ENCODE results near the gene ANKS1B. TPM values are rescaled to one million over a fixed set of nuclear protein-coding genes. Genes with fewer than 3 reads are reported as not detected.

The ANKS1B gene
- total RNA-seq, 1 donor: 0.21 TPM

GRCh38 chr12:99769396-99769980 lies 215.2 kb downstream of the ANKS1B start:
- H3K4me1 ChIP-seq (ENCODE audit: insufficient read depth, low read length): no peaks in the 10 kb centered on the region
- H3K27me3 ChIP-seq (ENCODE audit: insufficient read depth, low read length): no peaks in the 10 kb centered on the region
- H3K9me3 ChIP-seq (ENCODE audit: low read depth, low read length): no peaks in the 10 kb centered on the region
- H3K4me3 ChIP-seq (ENCODE audit: low read length): no peak overlapping the region

DNA sequence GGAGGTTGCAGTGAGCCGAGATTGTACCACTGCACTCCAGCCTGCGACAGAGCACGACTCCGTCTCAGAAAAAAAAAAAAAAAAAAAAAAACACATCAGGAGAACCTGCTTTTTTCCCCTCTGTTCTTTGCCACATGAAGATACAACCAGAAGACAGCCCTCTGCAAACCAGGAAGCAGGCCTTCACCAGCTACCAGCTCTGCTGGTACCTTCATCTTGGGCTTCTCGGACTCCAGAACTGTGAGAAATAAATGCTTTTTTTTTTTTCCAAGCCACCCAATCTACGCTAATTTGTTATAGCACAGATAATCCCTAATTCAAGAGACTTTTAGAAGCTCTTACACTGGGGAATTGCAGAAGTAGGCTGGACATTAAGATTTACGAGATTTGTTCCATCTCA lies 216.0 kb downstream of the ANKS1B start:
- no peak overlapping the region for H3K4me3 ChIP-seq (ENCODE audit: low read length)
- no peaks in the 10 kb centered on the region for H3K27me3 ChIP-seq (ENCODE audit: insufficient read depth, low read length)
- no peaks in the 10 kb centered on the region for H3K9me3 ChIP-seq (ENCODE audit: low read depth, low read length)
- no peaks in the 10 kb centered on the region for H3K4me1 ChIP-seq (ENCODE audit: insufficient read depth, low read length)

DNA sequence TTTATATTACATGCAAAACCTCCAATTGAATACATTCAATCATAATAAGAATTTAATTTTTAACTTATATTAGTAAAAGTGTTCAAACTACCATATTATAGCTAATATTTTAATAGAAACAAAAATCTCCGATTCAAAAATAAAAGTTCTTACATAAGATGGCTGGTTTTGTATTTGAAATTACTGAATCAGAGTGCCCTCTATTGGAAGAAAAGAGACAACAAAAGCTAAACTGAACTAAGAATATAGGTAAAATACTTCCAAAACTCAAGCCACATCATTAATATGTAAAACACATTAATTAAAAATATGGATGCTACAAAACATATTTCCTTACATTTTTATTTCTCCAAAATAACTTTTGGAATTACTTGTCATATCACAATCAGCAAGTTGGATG lies 216.9 kb downstream of the ANKS1B start:
- H3K4me3 ChIP-seq (ENCODE audit: low read length): no peak overlapping the region
- no peaks in the 10 kb centered on the region for H3K4me1 ChIP-seq (ENCODE audit: insufficient read depth, low read length)
- H3K9me3 ChIP-seq (ENCODE audit: low read depth, low read length): no peaks in the 10 kb centered on the region
- no peaks in the 10 kb centered on the region for H3K27me3 ChIP-seq (ENCODE audit: insufficient read depth, low read length)

GRCh38 chr12:99766408-99766807 lies 218.3 kb downstream of the ANKS1B start:
- no peak overlapping the region for H3K4me3 ChIP-seq (ENCODE audit: low read length)
- H3K27me3 ChIP-seq (ENCODE audit: insufficient read depth, low read length): no peaks in the 10 kb centered on the region
- no peaks in the 10 kb centered on the region for H3K9me3 ChIP-seq (ENCODE audit: low read depth, low read length)
- H3K4me1 ChIP-seq (ENCODE audit: insufficient read depth, low read length): no peaks in the 10 kb centered on the region

GRCh38 chr12:99765469-99766114 lies 219.1 kb downstream of the ANKS1B start:
- Histone ChIP-seq H3K4me1 (ENCODE audit: insufficient read depth, low read length) (no peaks in the 10 kb centered on the region), H3K4me3 (ENCODE audit: low read length) (no peak overlapping the region), H3K9me3 (ENCODE audit: low read depth, low read length) (no peaks in the 10 kb centered on the region), H3K27me3 (ENCODE audit: insufficient read depth, low read length) (no peaks in the 10 kb centered on the region)

GRCh38 chr12:99759444-99759843 lies 225.3 kb downstream of the ANKS1B start:
- Histone ChIP-seq H3K4me3 (ENCODE audit: low read length) (no peak overlapping the region), H3K27me3 (ENCODE audit: insufficient read depth, low read length) (no peaks in the 10 kb centered on the region), H3K9me3 (ENCODE audit: low read depth, low read length) (no peaks in the 10 kb centered on the region), H3K4me1 (ENCODE audit: insufficient read depth, low read length) (no peaks in the 10 kb centered on the region)

DNA sequence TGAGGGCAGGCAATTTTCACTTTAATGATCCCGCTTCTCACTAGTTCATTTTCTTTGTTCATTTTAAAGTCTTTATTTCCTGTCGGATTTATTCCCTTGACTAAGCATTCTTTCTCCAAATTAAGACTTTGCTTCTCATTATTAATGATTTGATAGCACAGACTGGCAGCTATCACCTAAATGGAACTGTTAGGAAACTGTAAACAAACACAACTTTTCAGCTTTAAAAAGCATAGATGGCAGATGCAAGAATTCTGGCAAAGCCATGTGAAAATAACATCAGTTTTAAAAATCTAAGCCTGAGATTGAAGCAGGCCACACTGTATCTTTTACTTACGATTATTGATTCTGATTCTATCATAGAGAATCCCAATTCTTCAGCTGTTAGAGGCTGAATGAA lies 225.7 kb downstream of the ANKS1B start:
- Histone ChIP-seq H3K9me3 (ENCODE audit: low read depth, low read length) (no peaks in the 10 kb centered on the region), H3K4me3 (ENCODE audit: low read length) (no peak overlapping the region), H3K4me1 (ENCODE audit: insufficient read depth, low read length) (no peaks in the 10 kb centered on the region), H3K27me3 (ENCODE audit: insufficient read depth, low read length) (no peaks in the 10 kb centered on the region)

GRCh38 chr12:99752740-99753139 lies 232.0 kb downstream of the ANKS1B start:
- Histone ChIP-seq H3K9me3 (ENCODE audit: low read depth, low read length) (no peaks in the 10 kb centered on the region), H3K27me3 (ENCODE audit: insufficient read depth, low read length) (no peaks in the 10 kb centered on the region), H3K4me1 (ENCODE audit: insufficient read depth, low read length) (no peaks in the 10 kb centered on the region), H3K4me3 (ENCODE audit: low read length) (no peak overlapping the region)

- no peaks in the 10 kb centered on the region for H3K9me3 ChIP-seq (ENCODE audit: low read depth, low read length)
- H3K4me3 ChIP-seq (ENCODE audit: low read length): no peak overlapping the region
- no peaks in the 10 kb centered on the region for H3K4me1 ChIP-seq (ENCODE audit: insufficient read depth, low read length)
- H3K27me3 ChIP-seq (ENCODE audit: insufficient read depth, low read length): no peaks in the 10 kb centered on the region
Measured at GRCh38 chr12:99746538-99746937, 238.2 kb downstream of the ANKS1B start.

DNA sequence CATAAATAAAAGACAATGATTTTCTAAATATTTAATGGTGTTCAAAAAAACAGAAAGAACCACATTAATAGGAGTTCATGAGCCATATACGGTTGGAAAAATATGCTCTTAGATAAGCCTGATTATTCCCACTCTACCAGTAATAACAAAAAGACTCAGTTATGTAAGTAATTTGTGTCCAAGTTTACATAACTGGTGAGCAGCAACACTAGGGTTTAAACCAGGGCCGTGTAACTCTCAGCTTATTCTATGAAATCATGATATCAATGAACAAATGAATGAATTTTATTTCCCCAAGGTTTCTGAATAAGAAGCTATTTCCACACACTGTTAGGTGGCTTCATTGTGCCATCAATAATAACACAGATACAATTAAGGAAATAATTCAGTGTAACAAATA lies 238.8 kb downstream of the ANKS1B start:
- H3K9me3 ChIP-seq (ENCODE audit: low read depth, low read length): no peaks in the 10 kb centered on the region
- no peak overlapping the region for H3K4me3 ChIP-seq (ENCODE audit: low read length)
- no peaks in the 10 kb centered on the region for H3K27me3 ChIP-seq (ENCODE audit: insufficient read depth, low read length)
- no peaks in the 10 kb centered on the region for H3K4me1 ChIP-seq (ENCODE audit: insufficient read depth, low read length)

GRCh38 chr12:99745121-99745520 lies 239.6 kb downstream of the ANKS1B start:
- Histone ChIP-seq H3K9me3 (ENCODE audit: low read depth, low read length) (no peaks in the 10 kb centered on the region), H3K4me1 (ENCODE audit: insufficient read depth, low read length) (no peaks in the 10 kb centered on the region), H3K4me3 (ENCODE audit: low read length) (no peak overlapping the region), H3K27me3 (ENCODE audit: insufficient read depth, low read length) (no peaks in the 10 kb centered on the region)

GRCh38 chr12:99736760-99737269 lies 247.9 kb downstream of the ANKS1B start:
- Histone ChIP-seq H3K9me3 (ENCODE audit: low read depth, low read length) (no peaks in the 10 kb centered on the region), H3K4me1 (ENCODE audit: insufficient read depth, low read length) (no peaks in the 10 kb centered on the region), H3K27me3 (ENCODE audit: insufficient read depth, low read length) (no peaks in the 10 kb centered on the region), H3K4me3 (ENCODE audit: low read length) (no peak overlapping the region)

DNA sequence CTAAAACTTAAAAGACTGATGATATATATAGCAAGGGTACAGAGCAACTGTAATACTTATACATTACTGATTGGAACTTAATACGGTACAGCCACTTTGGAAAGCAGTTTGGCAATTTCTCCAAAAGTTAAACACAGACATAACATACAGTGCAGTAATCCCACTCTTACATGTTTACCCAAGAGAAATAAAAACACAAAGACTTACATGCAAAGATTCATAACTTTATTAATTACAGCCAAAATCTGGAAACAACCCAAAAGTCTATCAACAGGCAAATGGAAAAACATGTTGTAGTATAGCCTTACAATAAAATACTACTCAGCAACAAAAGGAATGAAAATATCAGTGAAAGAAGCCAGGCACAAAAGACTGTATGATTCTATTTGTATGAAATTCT lies 252.6 kb downstream of the ANKS1B start:
- Histone ChIP-seq H3K4me1 (ENCODE audit: insufficient read depth, low read length) (no peaks in the 10 kb centered on the region), H3K9me3 (ENCODE audit: low read depth, low read length) (no peaks in the 10 kb centered on the region), H3K27me3 (ENCODE audit: insufficient read depth, low read length) (no peaks in the 10 kb centered on the region), H3K4me3 (ENCODE audit: low read length) (no peak overlapping the region)

DNA sequence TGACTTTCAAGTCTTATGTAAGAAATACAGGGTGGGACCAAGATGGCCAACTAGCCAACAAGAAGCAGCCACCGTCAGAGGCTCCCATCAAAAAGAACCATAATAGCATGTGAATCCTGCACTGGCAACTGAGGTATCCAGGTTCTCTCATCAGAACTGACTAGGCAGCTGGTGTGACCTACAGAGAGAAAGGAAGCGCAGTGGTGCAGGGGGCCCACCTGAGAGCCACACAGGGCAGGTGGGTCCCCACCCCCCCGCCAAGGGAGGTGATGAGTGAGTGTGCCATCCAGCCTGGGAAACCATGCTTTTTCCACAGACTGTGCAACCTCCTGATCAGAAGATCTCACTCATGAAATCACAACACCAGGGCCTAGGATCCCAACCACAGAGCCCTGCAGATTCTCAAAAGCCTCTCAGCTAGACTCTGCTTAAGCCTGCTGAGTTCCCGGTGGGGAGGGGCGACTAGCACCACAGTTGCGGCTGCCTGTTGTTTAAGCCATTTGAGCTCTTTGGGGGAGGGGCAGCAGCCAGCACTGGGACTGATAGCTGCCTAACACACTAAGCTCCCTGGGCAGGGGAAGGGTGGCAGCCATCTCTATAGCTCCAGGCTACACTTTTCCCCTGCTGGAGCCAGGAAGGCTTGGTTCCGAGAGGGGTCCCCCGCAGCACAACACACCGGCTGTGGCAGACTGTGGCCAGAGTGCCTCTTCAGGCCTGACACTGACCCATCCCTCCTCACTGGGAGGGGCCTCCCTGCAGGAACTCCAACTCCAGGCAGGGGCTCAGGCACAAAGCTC lies 261.8 kb downstream of the ANKS1B start:
- Histone ChIP-seq H3K27me3 (ENCODE audit: insufficient read depth, low read length) (no peaks in the 10 kb centered on the region), H3K4me1 (ENCODE audit: insufficient read depth, low read length) (no peaks in the 10 kb centered on the region), H3K9me3 (ENCODE audit: low read depth, low read length) (no peaks in the 10 kb centered on the region), H3K4me3 (ENCODE audit: low read length) (no peak overlapping the region)

- Histone ChIP-seq H3K4me1 (ENCODE audit: insufficient read depth, low read length) (no peaks in the 10 kb centered on the region), H3K4me3 (ENCODE audit: low read length) (no peak overlapping the region), H3K9me3 (ENCODE audit: low read depth, low read length) (no peaks in the 10 kb centered on the region), H3K27me3 (ENCODE audit: insufficient read depth, low read length) (no peaks in the 10 kb centered on the region)
Measured at GRCh38 chr12:99721715-99722275, 262.9 kb downstream of the ANKS1B start.

Measured in mononuclear cell (primary cell).